Thyroid gland (tissue), 4 donors: Measurements from ENCODE around the gene WDR27. TPM values are rescaled to one million over a fixed set of nuclear protein-coding genes. Genes with fewer than 3 reads are reported as not detected.
A peak's percentile ranks its signal among the peaks of the same experiment; 100 is the strongest.

ENCODE experiments used
- DNase-seq, 2 donors: peaks; one replicate each; pipeline ENCODE4 v3.0.0-alpha.2; 2019
- H3K27ac ChIP-seq, 3 donors: fragments of 200-600 bp; sonication (generic); 1 replicate in 2 of 3; 2 replicates in 1 of 3; pipeline ENCODE4 v1.5.1; 2016 to 2019; ENCODE audit warnings: mild to moderate bottlenecking in 1 of 3, moderate library complexity in 1 of 3
- H3K27me3 ChIP-seq: fragments of 200-600 bp; sonication (generic); one replicate; pipeline ENCODE4 v1.5.1; 2019
- H3K36me3 ChIP-seq, 2 donors: fragments of 200-600 bp; sonication (generic); one replicate each; pipeline ENCODE4 v1.5.1; 2016 to 2019
- H3K4me1 ChIP-seq, 2 donors: fragments of 200-600 bp; sonication (generic); one replicate each; pipeline ENCODE4 v1.5.1; 2017 to 2019
- H3K4me3 ChIP-seq, 3 donors: fragments of 200-600 bp; sonication (generic); replicated peaks in 1 of 3; 1 replicate in 2 of 3; 2 replicates in 1 of 3; pipeline ENCODE4 v1.5.1; 2016; ENCODE audit warnings: mild to moderate bottlenecking in 1 of 3
- H3K9me3 ChIP-seq: fragments of 200-600 bp; sonication (generic); one replicate; pipeline ENCODE4 v1.5.1; 2017
- CTCF ChIP-seq, 6 experiments: fragments of 200-600 bp in 3 of 6; fragments of 450-650 bp in 3 of 6; sonication (generic) in 3 of 6; IDR thresholded peaks; one replicate each; pipeline ENCODE4 v1.5.1; 2016 to 2019; ENCODE audit warnings: antibody characterized with exemption in 6 of 6, mild to moderate bottlenecking in 2 of 6, inconsistent platforms in 1 of 6, moderate library complexity in 1 of 6
- POLR2A ChIP-seq, 2 donors: fragments of 450-650 bp; IDR thresholded peaks; one replicate each; pipeline ENCODE4 v1.6.1; 2017; ENCODE audit warnings: antibody characterized with exemption in 2 of 2, mild to moderate bottlenecking in 2 of 2, moderate library complexity in 1 of 2
- WGBS, 2 donors: methylation state at CpG; one replicate each; pipeline ENCODE4 v1.1.5; 2017; 5-methylcytosine and 5-hydroxymethylcytosine counted together
- intact Hi-C: fragments of 100-400 bp; cut with DNase I; formaldehyde crosslinking; loops from one replicate; pipeline ENCODE4 v1.15.1; 2023
- total RNA-seq, 4 donors: library from RNA; depleted of rRNA; stranded (reverse); fragments of >200 nt; gene quantifications; one replicate each; pipeline ENCODE4 v1.2.3, GENCODE V29; 2016

Gene WDR27
- 10 to 100 TPM; 48.9 to 74.6 (median 51.8) TPM for total RNA-seq

- DNase-seq: peak; percentile 96 to 97
- Histone ChIP-seq H3K4me1 (peaks cover 14 to 29% of the 10 kb centered on the region in 2 donors), H3K27me3 (no peaks in the 10 kb centered on the region), H3K27ac (peak within 1 kb of the TSS; percentile 85 to 93 (median 88)), H3K4me3 (peak within 1 kb of the TSS; percentile 62 to 83 (median 78)), H3K36me3 (no peaks in the 10 kb centered on the region), H3K9me3 (no peaks in the 10 kb centered on the region)
- intact Hi-C loops: loop anchor here (10.0 kb wide), 1 partner anchor 53 kb away; the partner anchor contains the start of genes DYNLT2 and ERMARD
- TF ChIP-seq POLR2A (IDR thresholded peaks at IDR 0.05): peak; percentile 65 to 93
- TF ChIP-seq CTCF (IDR thresholded peaks at IDR 0.05): peak in 1 of 6 experiments; percentile 12
- WGBS, 2 donors: 0 to 1% methylated on average over 6 to 15 of the region's 92 CpGs
Measured at GRCh38 chr6:169701954-169702839, at the start of gene WDR27, which contains the start of gene C6orf120. Gene WDR27, minus strand, starts transcription at chr6:169702029. Its CDS starts 13,024 bp downstream, at chr6:169689005. Gene C6orf120, plus strand, starts transcription at chr6:169702126. Its CDS starts 334 bp downstream, at chr6:169702460.

- 67 to 89% methylated on average over 1 of the region's 1 CpG for WGBS, 2 donors
- TF ChIP-seq POLR2A (IDR thresholded peaks at IDR 0.05) (no peak), CTCF (IDR thresholded peaks at IDR 0.05) (no peak)
Measured at GRCh38 chr6:169746556-169746955, 44.7 kb upstream of the WDR27 start.

GRCh38 chr6:169745405-169745804 is 43.6 kb upstream of the WDR27 start:
- Histone ChIP-seq H3K4me3 (no peak overlapping the region), H3K9me3 (no peaks in the 10 kb centered on the region), H3K4me1 (peaks cover 0 to under 1% of the 10 kb centered on the region in 2 donors), H3K27ac (no peak overlapping the region), H3K36me3 (no peaks in the 10 kb centered on the region), H3K27me3 (no peaks in the 10 kb centered on the region)
- no peak for DNase-seq
- no peak for TF ChIP-seq CTCF (IDR thresholded peaks at IDR 0.05)
- TF ChIP-seq POLR2A (IDR thresholded peaks at IDR 0.05): no peak
- WGBS, 2 donors: 88 to 89% methylated on average over 3 of the region's 3 CpGs
- intact Hi-C loops: no loop called here

More at GRCh38 chr6:169746556-169746955, 44.7 kb upstream of the WDR27 start:
- H3K9me3 ChIP-seq: no peaks in the 10 kb centered on the region
- intact Hi-C loops: no loop called here
- no peaks in the 10 kb centered on the region for H3K27me3 ChIP-seq
- DNase-seq: no peak
- no peak overlapping the region for H3K4me3 ChIP-seq
- H3K4me1 ChIP-seq: peaks cover 0 to 5% of the 10 kb centered on the region in 2 donors
- H3K36me3 ChIP-seq: no peaks in the 10 kb centered on the region
- H3K27ac ChIP-seq: no peak overlapping the region

- DNase-seq: no peak
- Histone ChIP-seq H3K36me3 (no peaks in the 10 kb centered on the region), H3K4me1 (no peaks in the 10 kb centered on the region), H3K9me3 (no peaks in the 10 kb centered on the region), H3K4me3 (no peak overlapping the region), H3K27ac (no peak overlapping the region), H3K27me3 (no peaks in the 10 kb centered on the region)
- TF ChIP-seq CTCF (IDR thresholded peaks at IDR 0.05): no peak
- TF ChIP-seq POLR2A (IDR thresholded peaks at IDR 0.05): no peak
- intact Hi-C loops: no loop called here
Measured at GRCh38 chr6:169741344-169741743, 39.5 kb upstream of the WDR27 start.
